Ascending aorta (tissue), 2 donors: ENCODE data around the gene OR8G5. TPM values are rescaled to one million over a fixed set of nuclear protein-coding genes. Genes with fewer than 3 reads are reported as not detected.
"Not testable (repeated sequence)": the region's sequence is repeated elsewhere in the genome, so short reads cannot be mapped to it uniquely, and the experiment has no call there.

Experiments used
- DNase-seq, 2 donors: peaks; one replicate each; pipeline ENCODE4 v3.0.0-alpha.2; 2019; ENCODE audit warnings: low spot score in 2 of 2
- H3K27ac ChIP-seq, 2 donors: fragments of 200-600 bp; sonication (generic); one replicate each; pipeline ENCODE4 v1.5.1; 2016 to 2017; ENCODE audit warnings: mild to moderate bottlenecking in 1 of 2
- H3K27me3 ChIP-seq: fragments of 200-600 bp; sonication (generic); one replicate; pipeline ENCODE4 v1.5.1; 2017
- H3K36me3 ChIP-seq, 2 donors: fragments of 200-600 bp; sonication (generic); one replicate each; pipeline ENCODE4 v1.5.1; 2016
- H3K4me1 ChIP-seq, 2 donors: fragments of 200-600 bp; sonication (generic); one replicate each; pipeline ENCODE4 v1.5.1; 2016 to 2017; ENCODE audit warnings: mild to moderate bottlenecking in 1 of 2
- H3K4me3 ChIP-seq, 2 donors: fragments of 200-600 bp; sonication (generic); one replicate each; pipeline ENCODE4 v1.5.1; 2016 to 2017; ENCODE audit warnings: mild to moderate bottlenecking in 1 of 2
- H3K9me3 ChIP-seq, 2 donors: fragments of 200-600 bp; sonication (generic); one replicate each; pipeline ENCODE4 v1.5.1; 2016
- intact Hi-C: fragments of 100-400 bp; cut with DNase I; formaldehyde crosslinking; loops from one replicate; pipeline ENCODE4 v1.15.1; 2023
- total RNA-seq: library from RNA; depleted of rRNA; stranded (reverse); fragments of >200 nt; gene quantifications from one replicate; pipeline ENCODE4 v1.1.0, GENCODE V29; 2016
- TF ChIP-seq, protein P1 (sequence below), 3 experiments: fragments of 200-600 bp in 2 of 3; fragments of 450-650 bp in 1 of 3; sonication (generic) in 2 of 3; IDR thresholded peaks; one replicate each; pipeline ENCODE4 v1.5.1; 2016 to 2019; ENCODE audit warnings: antibody characterized with exemption in 3 of 3, mild to moderate bottlenecking in 1 of 3, moderate library complexity in 1 of 3

Gene OR8G5
- total RNA-seq, 1 donor from 2014 or later, result not detected

DNA sequence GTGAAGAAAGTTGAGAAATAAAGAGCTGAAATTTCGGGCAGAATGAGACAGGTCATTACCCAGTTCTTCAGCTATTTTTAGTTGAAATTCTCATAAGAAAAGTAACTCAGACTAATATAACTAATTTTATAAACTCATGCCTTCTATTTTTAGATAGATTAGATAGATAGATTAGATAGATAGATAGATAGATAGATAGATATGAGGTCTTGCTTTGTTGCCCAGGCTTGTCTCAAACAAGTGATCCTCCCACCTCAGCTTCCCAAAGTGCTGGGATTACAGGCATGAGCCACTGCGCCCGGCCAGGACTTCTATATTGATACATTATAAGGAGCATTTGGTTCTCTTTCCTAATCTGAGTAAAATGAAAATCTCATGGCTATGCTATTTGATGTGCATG lies 42.1 kb upstream of the OR8G5 start:
- Histone ChIP-seq H3K27ac (no peak overlapping the region), H3K36me3 (no peaks in the 10 kb centered on the region), H3K9me3 (no peaks in the 10 kb centered on the region), H3K27me3 (no peaks in the 10 kb centered on the region), H3K4me3 (no peak overlapping the region), H3K4me1 (no peaks in the 10 kb centered on the region)
- intact Hi-C loops, result no loop called here
- DNase-seq, result no peak
- TF ChIP-seq, protein P1, sequence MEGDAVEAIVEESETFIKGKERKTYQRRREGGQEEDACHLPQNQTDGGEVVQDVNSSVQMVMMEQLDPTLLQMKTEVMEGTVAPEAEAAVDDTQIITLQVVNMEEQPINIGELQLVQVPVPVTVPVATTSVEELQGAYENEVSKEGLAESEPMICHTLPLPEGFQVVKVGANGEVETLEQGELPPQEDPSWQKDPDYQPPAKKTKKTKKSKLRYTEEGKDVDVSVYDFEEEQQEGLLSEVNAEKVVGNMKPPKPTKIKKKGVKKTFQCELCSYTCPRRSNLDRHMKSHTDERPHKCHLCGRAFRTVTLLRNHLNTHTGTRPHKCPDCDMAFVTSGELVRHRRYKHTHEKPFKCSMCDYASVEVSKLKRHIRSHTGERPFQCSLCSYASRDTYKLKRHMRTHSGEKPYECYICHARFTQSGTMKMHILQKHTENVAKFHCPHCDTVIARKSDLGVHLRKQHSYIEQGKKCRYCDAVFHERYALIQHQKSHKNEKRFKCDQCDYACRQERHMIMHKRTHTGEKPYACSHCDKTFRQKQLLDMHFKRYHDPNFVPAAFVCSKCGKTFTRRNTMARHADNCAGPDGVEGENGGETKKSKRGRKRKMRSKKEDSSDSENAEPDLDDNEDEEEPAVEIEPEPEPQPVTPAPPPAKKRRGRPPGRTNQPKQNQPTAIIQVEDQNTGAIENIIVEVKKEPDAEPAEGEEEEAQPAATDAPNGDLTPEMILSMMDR (IDR thresholded peaks at IDR 0.05), result no peak

DNA sequence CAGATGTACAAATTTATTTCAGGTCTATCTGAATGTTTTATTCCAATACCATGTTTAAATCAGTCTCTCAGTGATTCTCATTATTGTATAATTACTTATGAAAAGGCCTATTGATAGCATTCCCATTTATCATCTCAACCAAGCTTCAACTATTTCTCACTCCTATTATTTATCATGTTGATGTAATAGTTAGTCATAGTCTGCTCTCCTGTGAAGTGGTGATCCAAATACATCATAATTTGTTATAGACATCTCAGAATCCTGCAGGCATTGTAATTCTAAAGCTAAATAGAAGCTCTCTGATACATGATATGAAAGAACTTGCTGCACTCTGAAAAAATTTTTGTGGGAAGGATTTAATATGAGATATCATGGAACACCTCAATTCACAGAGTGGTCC lies 37.0 kb upstream of the OR8G5 start:
- Histone ChIP-seq H3K4me1 (no peaks in the 10 kb centered on the region), H3K4me3 (no peak overlapping the region), H3K9me3 (no peaks in the 10 kb centered on the region), H3K27ac (no peak overlapping the region), H3K36me3 (no peaks in the 10 kb centered on the region), H3K27me3 (no peaks in the 10 kb centered on the region)
- DNase-seq, result no peak
- TF ChIP-seq, protein P1 (IDR thresholded peaks at IDR 0.05), result no peak
- intact Hi-C loops, result no loop called here

DNA sequence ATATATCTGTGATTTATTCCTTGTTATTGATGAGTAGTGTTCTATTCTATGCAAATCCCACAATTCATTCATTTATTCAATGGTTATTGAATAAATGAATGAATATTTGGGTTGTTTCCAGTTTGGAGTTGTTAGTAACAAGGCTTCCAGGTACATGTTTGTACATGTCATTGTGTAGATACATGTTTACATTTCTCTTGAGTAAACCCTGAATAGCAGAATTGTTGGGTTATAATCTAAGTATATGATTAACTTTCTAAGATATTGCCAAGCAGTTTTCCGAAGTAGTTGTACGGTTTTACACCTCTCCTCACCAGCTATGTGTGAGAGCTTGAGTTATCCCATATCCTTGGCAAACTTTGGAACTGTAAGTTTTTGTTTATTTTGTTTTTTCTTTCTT lies 33.8 kb upstream of the OR8G5 start:
- Histone ChIP-seq H3K27me3 (no peaks in the 10 kb centered on the region), H3K4me1 (no peaks in the 10 kb centered on the region), H3K9me3 (no peaks in the 10 kb centered on the region), H3K36me3 (no peaks in the 10 kb centered on the region), H3K4me3 (no peak overlapping the region), H3K27ac (no peak overlapping the region)
- intact Hi-C loops, result no loop called here
- TF ChIP-seq, protein P1 (IDR thresholded peaks at IDR 0.05), result no peak
- no peak for DNase-seq

DNA sequence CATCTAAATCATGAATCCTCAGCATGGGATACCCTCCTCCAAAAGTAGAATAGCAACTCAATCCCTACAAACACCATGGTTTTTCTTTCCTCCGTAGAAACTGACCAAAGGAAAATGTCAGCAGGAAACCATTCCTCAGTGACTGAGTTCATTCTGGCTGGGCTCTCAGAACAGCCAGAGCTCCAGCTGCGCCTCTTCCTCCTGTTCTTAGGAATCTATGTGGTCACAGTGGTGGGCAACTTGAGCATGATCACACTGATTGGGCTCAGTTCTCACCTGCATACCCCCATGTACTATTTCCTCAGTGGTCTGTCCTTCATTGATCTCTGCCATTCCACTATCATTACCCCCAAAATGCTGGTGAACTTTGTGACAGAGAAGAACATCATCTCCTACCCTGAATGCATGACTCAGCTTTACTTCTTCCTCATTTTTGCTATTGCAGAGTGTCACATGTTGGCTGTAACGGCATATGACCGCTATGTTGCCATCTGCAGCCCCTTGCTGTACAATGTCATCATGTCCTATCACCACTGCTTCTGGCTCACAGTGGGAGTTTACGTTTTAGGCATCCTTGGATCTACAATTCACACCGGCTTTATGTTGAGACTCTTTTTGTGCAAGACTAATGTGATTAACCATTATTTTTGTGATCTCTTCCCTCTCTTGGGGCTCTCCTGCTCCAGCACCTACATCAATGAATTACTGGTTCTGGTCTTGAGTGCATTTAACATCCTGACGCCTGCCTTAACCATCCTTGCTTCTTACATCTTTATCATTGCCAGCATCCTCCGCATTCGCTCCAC lies 31.4 kb upstream of the OR8G5 start:
- H3K4me1 ChIP-seq, H3K36me3 ChIP-seq, H3K27me3 ChIP-seq, intact Hi-C loops, DNase-seq, H3K9me3 ChIP-seq, H3K4me3 ChIP-seq, H3K27ac ChIP-seq: not testable (repeated sequence)

DNA sequence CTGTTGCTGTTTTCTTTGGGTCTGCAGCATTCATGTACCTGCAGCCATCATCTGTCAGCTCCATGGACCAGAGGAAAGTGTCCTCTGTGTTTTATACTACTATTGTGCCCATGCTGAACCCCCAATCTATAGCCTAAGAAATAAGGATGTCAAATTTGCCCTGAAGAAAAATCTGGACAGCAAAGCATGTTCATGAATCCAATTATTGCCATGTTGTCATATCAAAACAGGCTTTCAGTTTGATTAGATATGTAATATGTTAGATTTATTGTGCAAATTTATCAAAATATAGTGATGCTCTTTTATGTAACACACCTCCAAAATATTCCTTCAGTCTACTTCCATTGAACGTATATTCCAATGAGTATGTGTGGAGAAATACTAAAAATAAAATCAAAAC lies 30.7 kb upstream of the OR8G5 start:
- H3K9me3 ChIP-seq, result no peaks in the 10 kb centered on the region
- no peak overlapping the region for H3K4me3 ChIP-seq
- H3K27ac ChIP-seq, result no peak overlapping the region
- DNase-seq, result no peak
- H3K4me1 ChIP-seq, result no peaks in the 10 kb centered on the region
- intact Hi-C loops, result no loop called here
- no peaks in the 10 kb centered on the region for H3K27me3 ChIP-seq
- TF ChIP-seq, protein P1 (IDR thresholded peaks at IDR 0.05), result no peak
- no peaks in the 10 kb centered on the region for H3K36me3 ChIP-seq

DNA sequence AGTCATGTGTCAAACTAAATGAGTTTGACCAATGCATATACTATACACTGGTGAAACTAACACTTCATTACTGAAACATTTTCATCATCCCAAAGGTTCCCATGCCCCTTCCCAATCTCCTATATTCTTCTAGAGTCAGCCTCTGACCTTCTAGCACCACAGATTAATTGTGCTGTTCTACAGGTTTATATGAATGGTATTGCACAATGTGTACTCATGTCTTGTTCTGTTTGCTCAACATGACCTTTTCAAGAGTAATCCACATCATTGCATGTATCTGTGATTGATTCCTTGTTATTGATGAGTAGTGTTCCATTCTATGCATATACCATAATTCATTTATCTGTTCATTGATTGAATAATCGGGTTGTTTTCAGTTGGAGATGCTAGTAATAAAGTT lies 22.8 kb upstream of the OR8G5 start:
- Histone ChIP-seq H3K4me3 (no peak overlapping the region), H3K27me3 (no peaks in the 10 kb centered on the region), H3K4me1 (no peaks in the 10 kb centered on the region), H3K9me3 (no peaks in the 10 kb centered on the region), H3K27ac (no peak overlapping the region), H3K36me3 (no peaks in the 10 kb centered on the region)
- TF ChIP-seq, protein P1 (IDR thresholded peaks at IDR 0.05), result no peak
- no peak for DNase-seq
- intact Hi-C loops, result no loop called here
